Activated B cell treated with CpG ODN at 0.5 μM for 24 hours (primary cell): Measurements from ENCODE around the gene INMT. TPM values are rescaled to one million over a fixed set of nuclear protein-coding genes. Genes with fewer than 3 reads are reported as not detected.

Experiments
- ATAC-seq: fragments of 200-7000 bp; cut with Tn5 transposase; one replicate; pipeline ENCODE4 v1.10.0; 2021; ENCODE audit warnings: low read depth, mild to moderate bottlenecking, moderate library complexity
- CTCF ChIA-PET: fragments of 350-600 bp; sonication (Branson Sonifier 250); formaldehyde crosslinking; loops from one replicate; lab custom pipeline; 2021; ENCODE audit warnings: antibody characterized with exemption; lab: Charles Lee
- POLR2A ChIA-PET: fragments of 350-600 bp; sonication (Branson Sonifier 250); formaldehyde crosslinking; loops from one replicate; lab custom pipeline; 2021; ENCODE audit warnings: antibody characterized with exemption; lab: Charles Lee
- DNase-seq: peaks from one replicate; pipeline ENCODE4 v3.0.0; 2022
- H3K27ac Mint-ChIP-seq: one replicate; pipeline ENCODE4 v1.8.0; 2020; ENCODE audit warnings: mixed read lengths
- H3K27me3 Mint-ChIP-seq: one replicate; pipeline ENCODE4 v1.8.0; 2021; ENCODE audit warnings: mixed read lengths
- H3K36me3 Mint-ChIP-seq: one replicate; pipeline ENCODE4 v1.8.0; 2021; ENCODE audit warnings: low read depth, mixed read lengths
- H3K4me1 Mint-ChIP-seq: one replicate; pipeline ENCODE4 v1.8.0; 2021; ENCODE audit warnings: mixed read lengths
- H3K4me3 Mint-ChIP-seq: one replicate; pipeline ENCODE4 v1.8.0; 2020; ENCODE audit warnings: mild to moderate bottlenecking, mixed read lengths
- H3K9me3 Mint-ChIP-seq: one replicate; pipeline ENCODE4 v1.8.0; 2020; ENCODE audit warnings: mixed read lengths
- intact Hi-C: fragments of 100-400 bp; cut with micrococcal nuclease; formaldehyde crosslinking; loops from one replicate; pipeline ENCODE4 v1.15.1; 2024
- total RNA-seq: library from RNA; stranded (reverse); gene quantifications from 2 replicates; pipeline ENCODE4 v1.2.3, GENCODE V29; 2022
- TF ChIP-seq, protein P1 (sequence below): fragments of 200-600 bp; IDR thresholded peaks from one replicate; pipeline ENCODE4 v1.8.0; 2022; ENCODE audit warnings: antibody characterized with exemption, mild to moderate bottlenecking

Gene INMT
- total RNA-seq, 1 donor from 2014 or later: 0.11 TPM

DNA sequence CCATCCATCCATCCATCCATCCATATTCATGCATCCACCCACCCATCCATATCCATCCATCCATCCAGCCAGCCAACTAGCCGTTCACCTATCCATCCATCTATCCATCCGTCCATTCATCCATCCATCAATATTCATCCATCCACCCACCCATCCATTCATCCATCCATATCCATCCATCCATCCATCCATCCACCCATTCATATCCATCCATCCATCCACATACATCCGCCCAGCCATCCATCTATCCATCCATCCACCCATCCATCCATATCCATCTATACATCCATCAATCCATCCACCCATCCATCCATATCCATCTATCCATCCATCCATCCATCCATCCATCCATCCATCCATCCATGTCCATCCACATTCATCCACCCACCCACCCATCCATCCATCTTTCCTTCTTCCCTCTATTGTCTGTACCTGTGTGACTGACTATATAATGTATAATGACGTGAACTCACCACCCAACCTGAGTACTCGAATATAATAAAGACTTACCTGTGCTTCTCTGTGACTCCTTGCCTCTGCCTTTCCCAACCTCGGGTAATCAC is 2.5 kb downstream of the INMT start:
- H3K9me3 Mint-ChIP-seq: peaks cover 2% of the 10 kb centered on the region
- DNase-seq: no peak
- H3K4me1 Mint-ChIP-seq: no peaks in the 10 kb centered on the region
- TF ChIP-seq, protein P1, sequence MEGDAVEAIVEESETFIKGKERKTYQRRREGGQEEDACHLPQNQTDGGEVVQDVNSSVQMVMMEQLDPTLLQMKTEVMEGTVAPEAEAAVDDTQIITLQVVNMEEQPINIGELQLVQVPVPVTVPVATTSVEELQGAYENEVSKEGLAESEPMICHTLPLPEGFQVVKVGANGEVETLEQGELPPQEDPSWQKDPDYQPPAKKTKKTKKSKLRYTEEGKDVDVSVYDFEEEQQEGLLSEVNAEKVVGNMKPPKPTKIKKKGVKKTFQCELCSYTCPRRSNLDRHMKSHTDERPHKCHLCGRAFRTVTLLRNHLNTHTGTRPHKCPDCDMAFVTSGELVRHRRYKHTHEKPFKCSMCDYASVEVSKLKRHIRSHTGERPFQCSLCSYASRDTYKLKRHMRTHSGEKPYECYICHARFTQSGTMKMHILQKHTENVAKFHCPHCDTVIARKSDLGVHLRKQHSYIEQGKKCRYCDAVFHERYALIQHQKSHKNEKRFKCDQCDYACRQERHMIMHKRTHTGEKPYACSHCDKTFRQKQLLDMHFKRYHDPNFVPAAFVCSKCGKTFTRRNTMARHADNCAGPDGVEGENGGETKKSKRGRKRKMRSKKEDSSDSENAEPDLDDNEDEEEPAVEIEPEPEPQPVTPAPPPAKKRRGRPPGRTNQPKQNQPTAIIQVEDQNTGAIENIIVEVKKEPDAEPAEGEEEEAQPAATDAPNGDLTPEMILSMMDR: no peak
- H3K36me3 Mint-ChIP-seq: no peaks in the 10 kb centered on the region
- H3K27me3 Mint-ChIP-seq: peaks cover 11% of the 10 kb centered on the region
- intact Hi-C loops: no loop called here
- ChIA-PET POLR2A (no interaction called here), CTCF (no interaction called here)
- no peak for ATAC-seq
- H3K4me3 Mint-ChIP-seq: no peak overlapping the region
- H3K27ac Mint-ChIP-seq: no peak overlapping the region

DNA sequence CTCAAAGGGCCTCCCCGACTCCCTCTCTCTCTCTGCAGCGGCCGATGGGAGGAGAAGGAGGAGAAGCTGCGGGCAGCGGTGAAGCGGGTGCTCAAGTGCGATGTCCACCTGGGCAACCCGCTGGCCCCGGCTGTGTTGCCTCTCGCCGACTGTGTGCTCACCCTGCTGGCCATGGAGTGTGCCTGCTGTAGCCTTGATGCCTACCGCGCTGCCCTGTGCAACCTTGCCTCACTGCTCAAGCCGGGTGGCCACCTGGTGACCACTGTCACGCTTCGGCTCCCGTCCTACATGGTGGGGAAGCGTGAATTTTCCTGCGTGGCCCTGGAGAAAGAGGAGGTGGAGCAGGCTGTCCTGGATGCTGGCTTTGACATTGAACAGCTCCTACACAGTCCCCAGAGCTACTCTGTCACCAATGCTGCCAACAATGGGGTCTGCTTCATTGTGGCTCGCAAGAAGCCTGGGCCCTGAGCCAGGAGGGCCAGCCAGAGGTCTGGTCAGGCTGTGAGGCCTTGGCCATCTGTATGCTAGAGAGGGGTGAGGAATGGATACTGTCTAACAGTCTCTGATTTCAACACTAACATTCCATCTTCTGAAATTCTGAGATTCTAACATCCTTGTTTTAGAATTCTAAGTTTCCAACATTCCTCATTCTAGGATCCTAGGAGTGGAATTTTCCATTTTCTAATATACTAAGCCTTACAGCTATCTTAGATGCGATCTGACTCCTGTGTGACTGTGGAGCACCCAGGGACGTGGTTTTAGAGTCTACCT is 3.6 kb downstream of the INMT start:
- H3K4me3 Mint-ChIP-seq: no peak overlapping the region
- H3K36me3 Mint-ChIP-seq: no peaks in the 10 kb centered on the region
- DNase-seq (no peak), ATAC-seq (no peak)
- no peaks in the 10 kb centered on the region for H3K4me1 Mint-ChIP-seq
- intact Hi-C loops: no loop called here
- peaks cover 21% of the 10 kb centered on the region for H3K27me3 Mint-ChIP-seq
- no peaks in the 10 kb centered on the region for H3K9me3 Mint-ChIP-seq
- no peak overlapping the region for H3K27ac Mint-ChIP-seq
- POLR2A ChIA-PET: no interaction called here
- CTCF ChIA-PET: no interaction called here
- TF ChIP-seq, protein P1: no peak

DNA sequence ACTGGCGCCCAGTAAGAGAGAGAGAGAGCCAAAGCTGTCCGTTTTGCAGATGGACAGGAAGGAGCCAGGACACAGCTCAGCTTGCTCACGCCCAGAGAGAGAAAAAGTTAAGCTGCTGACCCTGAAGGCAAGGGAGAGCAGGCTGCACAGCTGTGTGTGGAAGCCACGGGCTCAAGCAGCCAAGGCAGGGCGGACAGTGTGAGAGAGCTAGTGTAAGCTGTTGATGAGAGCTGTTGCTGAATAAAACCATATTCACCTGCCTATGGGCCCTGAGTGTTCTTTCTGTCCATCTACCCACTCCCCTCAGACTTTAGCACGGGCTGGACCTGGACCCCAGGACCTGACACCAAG is 5.4 kb downstream of the INMT start:
- no peak overlapping the region for H3K27ac Mint-ChIP-seq
- H3K36me3 Mint-ChIP-seq: no peaks in the 10 kb centered on the region
- intact Hi-C loops: no loop called here
- CTCF ChIA-PET: interaction anchor here (1.1 to 1.4 kb wide), 2 partner anchors 17 to 18 kb away, joined by 3 to 7 read pairs; no protein-coding TSS in a partner anchor
- H3K4me3 Mint-ChIP-seq: no peak overlapping the region
- no peak for DNase-seq
- H3K9me3 Mint-ChIP-seq: no peaks in the 10 kb centered on the region
- no peak for ATAC-seq
- TF ChIP-seq, protein P1: no peak
- H3K27me3 Mint-ChIP-seq: peaks cover 29% of the 10 kb centered on the region
- no peaks in the 10 kb centered on the region for H3K4me1 Mint-ChIP-seq
- POLR2A ChIA-PET: no interaction called here

DNA sequence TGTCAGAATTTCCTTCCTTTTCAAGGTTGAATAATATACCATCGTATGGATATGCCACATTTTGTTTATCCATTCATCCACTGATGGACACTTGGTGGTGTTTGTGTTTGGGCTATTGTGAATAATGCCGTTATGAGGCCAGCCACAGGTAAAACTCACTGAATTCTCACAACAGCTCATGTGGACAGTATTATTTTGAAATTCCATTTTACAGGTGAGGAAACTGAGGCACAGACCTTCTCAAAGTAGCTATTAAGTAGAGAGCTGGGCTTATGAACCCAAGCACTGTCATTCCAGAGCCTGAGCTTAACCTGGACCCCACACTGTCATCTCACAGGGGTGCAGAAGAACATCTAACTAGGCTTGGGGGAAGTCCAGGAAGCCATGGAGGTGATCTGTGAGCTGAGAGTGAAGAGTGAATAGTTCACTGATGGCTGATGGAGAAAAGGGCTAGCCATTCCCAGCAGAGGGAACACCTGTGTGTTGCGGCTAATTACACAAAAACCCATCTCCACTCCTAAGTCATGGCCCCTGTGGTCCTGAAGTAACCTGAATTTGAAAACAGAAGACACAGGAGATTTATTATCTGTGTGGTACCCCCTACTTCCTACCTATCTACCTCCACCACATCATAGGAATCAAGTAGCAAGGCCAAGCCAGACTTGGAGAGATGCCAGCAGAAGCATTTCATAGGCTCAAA is 8.7 kb downstream of the INMT start:
- Mint-ChIP-seq H3K36me3 (no peaks in the 10 kb centered on the region), H3K4me1 (no peaks in the 10 kb centered on the region), H3K9me3 (no peaks in the 10 kb centered on the region), H3K4me3 (no peak overlapping the region), H3K27me3 (peaks cover 27% of the 10 kb centered on the region), H3K27ac (no peak overlapping the region)
- DNase-seq: no peak
- intact Hi-C loops: no loop called here
- ChIA-PET CTCF (no interaction called here), POLR2A (no interaction called here)
- ATAC-seq: no peak
- TF ChIP-seq, protein P1: no peak
